GM19438 (cell line): Measurements from ENCODE around the gene NETO2.
"Not testable (repeated sequence)": the region's sequence is repeated elsewhere in the genome, so short reads cannot be mapped to it uniquely, and the experiment has no call there.

Experiments
- ATAC-seq: cut with Tn5 transposase; IDR thresholded peaks from one replicate; pipeline ENCODE4 v1.9.1; 2021; ENCODE audit warnings: low read depth; ENCODE audit not compliant: unreplicated experiment

NETO2 gene

DNA sequence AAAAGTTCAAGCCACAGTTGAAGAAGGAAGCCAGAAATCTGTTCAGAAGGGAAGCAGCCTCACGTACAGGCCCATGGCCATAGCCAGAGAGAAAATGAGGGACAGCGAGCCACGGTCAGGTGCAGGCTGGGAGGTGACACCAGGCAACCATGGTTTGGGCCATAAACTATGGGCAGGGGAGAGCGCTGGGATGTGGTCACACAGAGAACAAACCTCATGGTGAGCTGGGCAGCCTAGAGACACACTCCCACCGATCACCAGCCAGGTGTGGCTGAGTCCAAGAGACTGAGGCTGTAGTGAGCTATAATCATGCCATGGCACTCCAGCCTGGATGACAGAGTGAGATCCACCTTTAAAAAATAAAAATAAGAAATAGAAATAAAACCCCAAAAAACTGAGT, 76.5 kb downstream of the NETO2 start:
- ATAC-seq: no peak

GRCh38 chr16:47065766-47066688, 77.7 kb downstream of the NETO2 start:
- ATAC-seq: no peak

DNA sequence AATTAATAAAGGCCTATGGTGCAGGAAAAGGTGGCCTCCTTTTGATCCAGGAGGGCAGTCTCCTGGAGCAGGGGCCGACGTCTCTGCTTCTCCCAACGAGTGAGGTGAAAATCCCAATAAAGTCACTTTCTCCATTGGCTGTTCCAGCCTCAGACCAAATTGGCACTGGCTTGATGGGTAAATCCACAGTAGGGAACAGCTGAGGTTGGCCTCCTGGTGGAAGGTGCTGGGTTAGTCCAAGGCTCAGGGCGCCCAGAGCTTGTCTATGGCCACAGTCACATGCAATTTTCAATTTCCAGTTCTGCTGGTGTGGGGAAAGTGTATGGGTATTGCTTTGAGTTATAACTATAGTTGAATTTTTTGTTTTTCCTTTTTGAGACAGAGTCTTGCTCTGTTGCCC, 79.0 kb downstream of the NETO2 start:
- no peak for ATAC-seq

DNA sequence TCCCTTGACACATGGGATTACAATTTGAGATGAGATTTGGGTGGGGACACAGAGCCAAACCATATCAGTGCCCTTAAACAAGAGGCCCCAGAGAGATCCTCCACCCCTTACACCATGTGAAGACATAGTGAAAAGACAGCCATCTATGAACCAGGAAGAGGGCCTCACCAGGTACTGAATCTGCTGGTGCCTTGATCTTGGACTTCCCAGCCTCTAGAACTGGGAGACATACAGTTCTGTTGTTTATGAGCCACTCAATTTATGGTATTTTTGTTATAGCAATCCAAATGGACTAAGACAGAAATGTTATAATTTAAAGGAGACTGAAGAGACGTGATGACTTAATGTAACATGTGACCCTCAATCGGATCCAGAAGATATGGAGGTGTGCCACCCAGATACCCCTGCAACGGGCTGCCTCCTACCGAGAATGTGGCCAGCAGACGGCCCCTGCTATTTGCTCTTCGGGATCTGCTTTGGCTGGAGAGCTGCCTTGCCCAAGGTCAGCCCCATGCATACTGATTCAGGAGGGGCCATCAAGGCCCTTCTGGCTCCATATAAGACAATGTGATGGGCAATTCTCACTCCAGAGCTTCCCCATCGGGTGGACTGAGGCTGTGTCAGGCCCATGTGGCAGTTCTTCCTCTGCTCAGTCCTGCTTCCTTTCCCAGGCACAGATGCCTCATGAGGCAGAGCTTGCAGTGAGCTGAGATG, 80.6 kb downstream of the NETO2 start:
- no peak for ATAC-seq

DNA sequence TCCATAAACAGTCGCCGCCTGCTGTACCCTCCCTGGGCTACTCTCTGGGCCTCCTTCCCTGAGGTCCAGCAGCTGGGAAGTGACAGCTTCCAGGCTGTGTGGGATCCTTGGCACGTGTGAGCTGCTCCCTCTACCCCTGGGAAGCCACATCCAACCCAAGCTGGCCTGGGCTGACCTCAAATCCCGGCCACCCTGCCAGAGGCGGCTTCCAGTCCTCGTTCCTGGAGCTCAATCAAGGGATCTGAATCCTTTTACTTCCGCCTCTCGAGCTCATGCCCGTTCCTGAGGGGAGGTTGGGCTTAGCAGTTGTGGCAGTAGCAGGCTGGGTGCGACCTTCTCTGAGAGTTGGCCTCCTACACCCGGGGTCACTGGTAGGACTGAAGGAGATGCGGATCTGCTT, 82.5 kb downstream of the NETO2 start:
- ATAC-seq: no peak

DNA sequence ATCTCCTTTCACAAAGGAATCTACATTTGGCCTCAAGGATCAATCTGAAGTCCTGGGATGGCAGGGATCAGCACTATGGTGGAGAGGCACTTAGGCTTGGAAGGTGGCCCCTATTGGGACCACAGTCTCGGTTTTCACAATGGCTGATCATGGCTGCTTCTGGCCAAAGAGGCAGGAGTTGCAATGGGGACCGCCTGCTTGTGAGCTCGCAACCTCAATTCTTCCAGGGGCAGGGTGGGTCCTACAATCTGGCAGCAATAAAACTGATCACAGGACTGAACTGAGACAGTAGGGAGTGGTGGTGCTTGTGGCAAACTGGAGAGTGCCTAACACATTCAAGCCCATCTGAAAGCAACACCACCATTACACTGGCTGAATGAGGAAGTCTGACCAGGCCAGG, 83.1 kb downstream of the NETO2 start:
- ATAC-seq: no peak

GRCh38 chr16:47059991-47060390, 83.8 kb downstream of the NETO2 start:
- no peak for ATAC-seq

DNA sequence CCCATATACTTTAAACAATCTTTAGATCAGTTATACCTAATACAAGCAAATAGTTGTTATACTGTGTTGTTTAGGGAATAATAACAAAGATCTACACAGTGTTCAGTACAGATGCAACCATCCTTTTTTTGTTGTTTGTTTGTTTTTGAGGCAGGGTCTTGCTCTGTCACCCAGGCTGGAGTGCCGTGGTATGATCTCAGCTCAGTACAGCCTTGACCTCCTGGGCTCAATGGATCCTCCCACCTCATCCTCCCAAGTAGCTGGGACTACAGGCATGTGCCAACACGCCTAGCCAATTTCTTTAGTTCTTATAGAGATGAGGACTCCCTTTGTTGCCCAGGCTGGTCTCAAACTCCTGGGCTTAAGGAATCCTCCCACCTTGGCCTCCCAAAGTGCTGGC, 84.6 kb downstream of the NETO2 start:
- not testable (repeated sequence) for ATAC-seq

DNA sequence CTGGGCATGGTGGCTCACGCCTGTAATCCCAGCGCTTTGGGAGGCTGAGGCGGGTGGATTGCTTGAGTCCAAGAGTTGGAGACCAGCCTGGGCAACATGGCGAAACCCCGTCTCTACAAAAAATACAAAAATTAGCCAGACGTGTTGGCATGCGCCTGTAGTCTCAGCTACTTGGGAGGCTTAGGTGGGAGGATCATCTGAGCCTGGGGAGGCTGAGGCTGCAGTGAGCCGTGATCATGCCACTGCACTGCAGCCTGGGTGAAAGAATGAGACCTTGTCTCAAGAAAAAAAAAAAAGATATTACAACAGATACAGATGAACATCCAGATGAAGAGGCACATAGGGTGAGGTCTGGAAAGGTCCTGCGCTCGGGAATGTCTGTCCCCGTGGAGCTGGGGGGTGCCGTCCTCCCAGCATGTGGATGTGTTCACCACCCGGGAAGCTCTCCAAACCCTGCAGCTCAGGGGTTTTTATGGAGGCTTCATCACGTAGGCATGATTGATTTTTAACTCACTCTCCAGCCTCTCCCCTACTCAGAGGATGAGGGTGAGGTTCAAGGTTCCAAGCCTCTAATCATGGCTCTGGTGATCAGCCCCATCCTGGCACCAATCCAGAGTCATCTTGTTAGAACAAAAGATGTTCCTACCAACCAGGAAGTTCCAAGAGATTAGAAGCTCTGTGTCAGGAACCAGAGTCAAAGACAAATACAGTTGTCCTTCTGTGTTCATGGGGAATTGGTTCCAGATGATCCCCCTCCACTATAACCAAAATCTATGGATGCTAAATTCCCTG, 85.3 kb downstream of the NETO2 start:
- ATAC-seq: no peak

DNA sequence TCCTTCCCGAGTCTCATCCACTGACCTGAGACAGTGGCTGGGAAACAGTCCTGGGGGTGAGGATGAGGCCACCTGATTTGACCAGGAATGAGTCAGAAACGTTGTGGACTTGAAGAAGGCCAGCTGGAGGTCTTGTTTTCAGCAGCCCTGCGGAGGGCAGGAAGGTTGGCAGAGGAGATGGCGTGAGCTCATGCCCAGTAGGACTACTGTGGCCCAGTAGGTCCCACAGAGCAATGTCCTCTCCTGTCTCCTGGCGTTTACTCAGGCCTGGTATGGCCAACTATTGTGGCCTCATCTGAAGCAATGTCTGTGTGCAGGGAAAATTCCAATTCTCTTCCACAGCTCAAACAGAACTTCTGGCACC, 86.1 kb downstream of the NETO2 start:
- no peak for ATAC-seq

DNA sequence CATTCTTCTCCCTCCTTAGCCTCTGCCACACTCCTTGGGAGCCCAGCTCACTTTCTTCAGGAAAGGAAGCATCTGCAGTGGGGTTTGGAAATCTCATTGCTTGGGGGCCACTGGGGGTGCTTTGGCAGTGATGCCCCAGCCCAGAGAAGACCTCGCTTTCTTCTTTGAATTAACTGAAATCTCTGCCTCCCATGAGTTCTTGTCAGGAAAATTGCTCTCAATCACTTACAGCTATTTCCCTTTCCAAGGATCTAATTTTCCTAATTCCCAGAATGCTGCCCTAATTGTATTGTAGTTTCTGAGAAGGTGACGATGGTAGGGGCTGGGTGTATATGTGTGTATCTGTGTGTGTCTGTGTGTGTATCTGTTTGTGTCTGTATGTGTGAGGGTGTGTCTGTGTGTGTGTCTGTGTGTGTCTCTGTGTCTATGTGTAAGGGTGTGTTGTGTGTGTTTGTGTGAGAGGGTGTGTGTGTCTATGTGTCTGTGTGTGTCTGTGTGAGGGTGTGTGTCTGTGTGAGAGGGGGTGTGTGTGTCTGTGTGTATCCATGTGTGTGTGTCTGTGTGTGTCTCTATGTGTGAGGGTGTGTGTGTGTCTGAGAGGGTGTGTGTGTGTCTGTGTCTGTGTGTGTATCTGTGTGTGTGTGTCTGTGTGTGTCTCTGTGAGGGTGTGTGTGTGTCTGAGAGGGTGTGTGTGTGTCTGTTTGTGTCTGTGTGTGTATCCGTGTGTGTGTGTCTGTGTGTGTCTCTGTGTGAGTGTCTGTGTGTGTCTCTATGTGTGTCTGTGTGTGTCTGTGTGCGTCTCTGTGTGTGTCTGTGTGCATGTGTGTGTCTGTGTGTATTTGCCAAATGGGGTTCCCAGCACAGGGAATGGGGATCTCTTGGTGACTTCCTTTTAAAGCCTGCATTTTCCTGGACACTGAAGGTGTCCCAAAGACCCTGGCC, 86.8 kb downstream of the NETO2 start:
- ATAC-seq: no peak

- not testable (repeated sequence) for ATAC-seq
Measured at GRCh38 chr16:47056061-47056460, 87.7 kb downstream of the NETO2 start.

DNA sequence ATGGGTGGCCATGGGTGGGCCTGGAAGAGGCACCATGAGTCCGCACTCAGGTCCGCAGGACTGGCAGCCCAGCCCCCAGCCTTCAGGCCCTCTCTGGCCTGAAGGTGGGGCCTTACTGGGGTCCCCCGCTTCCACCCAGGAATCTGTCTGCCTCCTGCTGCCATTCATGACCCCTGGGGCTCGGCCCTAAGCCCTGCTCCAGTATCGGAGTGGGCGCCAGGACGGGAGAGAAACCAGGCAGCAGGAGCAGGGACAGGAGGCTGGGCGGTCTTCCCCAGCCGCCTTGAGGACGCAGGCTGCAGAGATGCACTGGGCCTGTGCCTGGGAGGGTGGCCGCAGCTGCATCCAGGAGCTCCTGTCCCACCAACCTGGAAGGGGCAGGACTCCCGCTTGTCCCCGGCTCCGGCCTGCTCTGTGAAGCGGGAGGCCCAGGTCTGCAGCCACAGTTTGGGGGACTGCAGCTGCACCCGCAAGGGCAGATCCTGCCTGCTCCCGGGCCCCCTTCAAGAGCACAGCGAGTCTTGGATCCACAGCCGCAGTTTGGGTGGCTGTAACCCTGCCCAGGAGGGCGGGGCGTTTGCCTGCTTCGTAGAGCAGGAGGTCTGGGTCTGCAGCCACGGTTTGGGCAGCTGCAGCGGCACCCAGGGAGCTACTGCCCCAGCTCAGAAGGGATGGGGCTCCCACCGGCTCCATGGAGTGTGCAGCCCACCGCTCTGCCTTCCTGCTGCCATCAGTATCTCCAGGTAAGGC, 88.4 kb downstream of the NETO2 start:
- no peak for ATAC-seq

- no peak for ATAC-seq
Measured at GRCh38 chr16:47054306-47054705, 89.4 kb downstream of the NETO2 start.

- no peak for ATAC-seq
Measured at GRCh38 chr16:47053895-47054294, 89.8 kb downstream of the NETO2 start.

GRCh38 chr16:47052666-47053640, 90.8 kb downstream of the NETO2 start:
- no peak for ATAC-seq

GRCh38 chr16:47051031-47051430, 92.7 kb downstream of the NETO2 start:
- no peak for ATAC-seq

- ATAC-seq: no peak
Measured at GRCh38 chr16:47049901-47050583, 93.7 kb downstream of the NETO2 start.
